Measurements from ENCODE around the gene CCDC57.

The CCDC57 gene

DNA sequence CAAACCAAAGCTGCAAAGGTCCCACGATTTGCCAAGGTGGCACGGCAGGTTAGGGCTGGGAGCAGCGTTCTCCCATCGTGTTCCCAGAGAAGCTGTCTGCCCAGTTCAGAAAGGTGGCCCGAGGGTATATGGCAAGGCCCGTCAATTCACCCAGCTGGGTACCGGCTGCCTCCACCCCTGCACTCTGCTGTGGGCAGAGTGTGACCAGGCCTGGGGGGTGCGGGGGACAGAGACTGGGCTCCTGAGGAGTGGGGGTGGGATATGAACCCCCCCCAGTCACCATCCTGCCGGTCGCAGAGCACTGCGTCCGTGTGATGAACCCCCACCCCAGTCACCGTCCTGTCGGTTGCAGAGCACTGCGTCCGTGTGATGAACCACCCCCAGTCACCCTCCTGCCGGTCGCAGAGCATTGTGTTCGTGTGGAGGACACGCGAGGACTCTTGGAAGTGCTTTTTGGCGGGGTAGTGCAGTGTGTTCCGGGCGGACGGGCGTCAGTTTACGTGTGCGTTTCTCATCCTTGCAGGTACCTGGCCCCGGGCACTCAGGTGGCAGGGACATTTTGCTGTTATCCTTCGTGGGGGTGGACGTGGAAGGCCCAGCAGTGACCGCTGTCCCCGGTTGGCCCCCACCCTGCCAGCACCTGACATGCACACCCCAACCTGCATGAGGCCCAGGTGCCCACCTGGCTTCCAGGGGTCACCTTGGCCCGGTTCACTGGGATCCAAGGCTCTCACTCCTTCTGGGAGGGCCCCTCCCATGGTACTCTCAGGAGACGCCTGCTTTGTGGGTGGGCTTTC lies 111.9 kb downstream of the CCDC57 start:
- Histone ChIP-seq H3K36me3 (ENCODE audit: control insufficient read depth, low read depth, low read length) (peaks cover 5% of the 10 kb centered on the region), H3K4me3 (ENCODE audit: low read length) (no peak overlapping the region), H3K27me3 (ENCODE audit: control insufficient read depth, insufficient read depth, low read length) (no peaks in the 10 kb centered on the region), H3K27ac (ENCODE audit: low read length) (no peak overlapping the region), H3K4me1 (ENCODE audit: control insufficient read depth, low read depth, low read length) (peaks cover 28% of the 10 kb centered on the region), H3K9ac (ENCODE audit: low read length) (no peak overlapping the region), H3K9me3 (ENCODE audit: control insufficient read depth, low read depth, low read length) (no peaks in the 10 kb centered on the region)

DNA sequence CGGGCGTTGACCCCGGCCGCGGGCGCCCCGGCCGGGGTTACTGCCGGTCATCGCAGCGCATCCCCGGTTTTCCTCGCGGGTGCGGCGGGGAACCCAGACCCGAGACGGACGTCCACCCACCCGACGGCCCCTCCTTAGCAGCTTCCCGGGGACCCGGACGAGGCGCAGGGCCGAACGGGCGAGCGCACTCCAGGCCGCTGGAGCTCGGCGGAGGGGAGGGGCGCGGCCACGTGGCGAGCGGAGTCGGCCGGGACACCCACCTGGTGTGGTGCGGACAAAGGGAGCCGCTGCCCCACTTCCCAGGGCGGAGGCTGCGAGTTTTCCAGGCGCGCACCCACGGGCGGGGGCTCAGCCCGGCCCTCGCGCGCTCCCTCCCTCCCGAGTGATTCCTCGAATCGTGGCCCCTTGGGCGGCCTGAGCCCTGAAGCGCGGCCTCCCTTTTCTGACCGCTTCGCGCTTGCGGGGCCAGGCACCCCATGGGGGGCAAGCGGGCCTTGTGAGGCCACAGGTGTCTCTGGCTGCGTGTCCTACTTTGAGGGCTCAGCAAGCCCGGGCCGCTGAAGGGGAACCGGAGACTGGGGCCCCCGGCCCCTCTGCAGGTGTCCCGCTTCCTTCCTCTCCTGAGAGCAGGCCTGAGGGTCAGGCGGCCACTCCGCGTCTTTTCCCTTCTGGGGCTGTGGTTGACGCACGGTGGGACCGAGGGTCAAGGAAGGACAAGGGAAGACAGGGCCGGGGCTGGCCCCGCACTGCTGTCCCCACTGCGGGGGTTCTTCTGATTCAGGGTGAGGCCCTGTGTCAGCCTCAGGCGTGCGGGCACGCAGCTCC lies 113.5 kb downstream of the CCDC57 start:
- Histone ChIP-seq H3K4me1 (ENCODE audit: control insufficient read depth, low read depth, low read length) (peaks cover 27% of the 10 kb centered on the region), H3K27ac (ENCODE audit: low read length) (peak overlapping the region; percentile 80), H3K36me3 (ENCODE audit: control insufficient read depth, low read depth, low read length) (peaks cover 17% of the 10 kb centered on the region)

DNA sequence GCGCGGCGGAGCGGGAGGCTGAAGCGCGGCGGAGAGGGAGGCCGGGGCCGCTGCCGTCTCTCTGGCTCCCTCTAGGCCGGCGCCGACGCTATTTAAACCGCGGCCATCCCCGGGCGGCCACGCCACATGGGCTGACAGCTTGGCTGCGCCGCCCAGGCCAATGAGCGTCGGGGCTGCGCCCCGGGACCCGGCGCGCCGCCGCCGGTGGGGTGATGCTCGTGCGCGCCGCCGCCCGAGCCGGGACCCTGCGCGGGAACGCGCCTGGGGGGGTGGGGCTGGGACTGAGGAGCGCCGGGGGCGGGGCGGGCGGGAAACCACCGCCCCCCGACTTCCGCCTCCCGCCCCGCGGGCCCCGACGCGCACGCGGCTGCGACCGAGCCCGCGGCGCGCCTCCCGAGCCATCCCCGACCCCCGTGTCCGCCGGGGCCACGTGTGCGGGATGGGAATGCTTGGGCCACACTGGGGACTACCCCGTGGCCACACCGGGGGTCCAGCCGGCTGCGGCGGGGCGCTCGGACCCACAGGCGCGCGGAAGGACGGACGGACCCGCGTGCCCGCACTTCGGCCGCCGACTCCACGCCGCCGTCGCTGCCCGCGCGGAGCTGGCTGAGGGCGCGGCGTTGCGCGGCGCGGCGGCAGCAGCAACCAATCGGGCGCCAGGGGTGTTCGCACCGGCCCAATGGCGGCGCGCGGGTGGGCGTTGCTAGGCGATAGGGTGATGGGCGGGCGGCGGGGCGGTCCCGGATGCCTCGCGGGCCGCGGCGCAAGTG lies 114.3 kb downstream of the CCDC57 start, which contains the start of gene FASN:
Gene FASN (minus strand): TSS at position 68 of the 770 bp plus-strand sequence. CDS start 1,791 bp downstream, outside the sequence.
- H3K4me1 ChIP-seq (ENCODE audit: control insufficient read depth, low read depth, low read length) = peaks cover 19% of the 10 kb centered on the region
- H3K9me3 ChIP-seq (ENCODE audit: control insufficient read depth, low read depth, low read length) = no peaks in the 10 kb centered on the region
- peaks cover 23% of the 10 kb centered on the region for H3K36me3 ChIP-seq (ENCODE audit: control insufficient read depth, low read depth, low read length)
- H3K4me3 ChIP-seq (ENCODE audit: low read length) = peak within 1 kb of the TSS; percentile 75
- H3K27ac ChIP-seq (ENCODE audit: low read length) = peak within 1 kb of the TSS; percentile 80
- peak within 1 kb of the TSS; percentile 90 for H3K9ac ChIP-seq (ENCODE audit: low read length)
- no peaks in the 10 kb centered on the region for H3K27me3 ChIP-seq (ENCODE audit: control insufficient read depth, insufficient read depth, low read length)

More for the DNA sequence above, 113.5 kb downstream of the CCDC57 start:
- Histone ChIP-seq H3K27me3 (ENCODE audit: control insufficient read depth, insufficient read depth, low read length) (no peaks in the 10 kb centered on the region), H3K4me3 (ENCODE audit: low read length) (peak overlapping the region; percentile 70), H3K9ac (ENCODE audit: low read length) (peak overlapping the region; percentile 90), H3K9me3 (ENCODE audit: control insufficient read depth, low read depth, low read length) (no peaks in the 10 kb centered on the region)

DNA sequence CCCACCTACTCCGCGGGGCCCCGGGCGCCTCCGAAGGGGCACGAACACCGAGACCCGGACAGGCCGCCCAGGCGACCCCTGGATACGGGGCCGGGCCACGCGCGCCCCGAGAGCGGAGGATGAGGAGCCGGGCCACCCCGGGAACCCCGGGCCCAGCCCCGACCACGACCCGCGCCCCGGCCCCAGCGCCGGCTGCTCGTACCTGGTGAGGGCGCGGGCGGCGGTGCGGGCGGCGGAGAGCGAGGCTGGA lies 114.8 kb downstream of the CCDC57 start:
- Histone ChIP-seq H3K27ac (ENCODE audit: low read length) (no peak overlapping the region), H3K4me3 (ENCODE audit: low read length) (peak overlapping the region; percentile 75), H3K4me1 (ENCODE audit: control insufficient read depth, low read depth, low read length) (peaks cover 14% of the 10 kb centered on the region), H3K36me3 (ENCODE audit: control insufficient read depth, low read depth, low read length) (peaks cover 27% of the 10 kb centered on the region), H3K27me3 (ENCODE audit: control insufficient read depth, insufficient read depth, low read length) (no peaks in the 10 kb centered on the region), H3K9ac (ENCODE audit: low read length) (peak overlapping the region; percentile 68), H3K9me3 (ENCODE audit: control insufficient read depth, low read depth, low read length) (no peaks in the 10 kb centered on the region)

DNA sequence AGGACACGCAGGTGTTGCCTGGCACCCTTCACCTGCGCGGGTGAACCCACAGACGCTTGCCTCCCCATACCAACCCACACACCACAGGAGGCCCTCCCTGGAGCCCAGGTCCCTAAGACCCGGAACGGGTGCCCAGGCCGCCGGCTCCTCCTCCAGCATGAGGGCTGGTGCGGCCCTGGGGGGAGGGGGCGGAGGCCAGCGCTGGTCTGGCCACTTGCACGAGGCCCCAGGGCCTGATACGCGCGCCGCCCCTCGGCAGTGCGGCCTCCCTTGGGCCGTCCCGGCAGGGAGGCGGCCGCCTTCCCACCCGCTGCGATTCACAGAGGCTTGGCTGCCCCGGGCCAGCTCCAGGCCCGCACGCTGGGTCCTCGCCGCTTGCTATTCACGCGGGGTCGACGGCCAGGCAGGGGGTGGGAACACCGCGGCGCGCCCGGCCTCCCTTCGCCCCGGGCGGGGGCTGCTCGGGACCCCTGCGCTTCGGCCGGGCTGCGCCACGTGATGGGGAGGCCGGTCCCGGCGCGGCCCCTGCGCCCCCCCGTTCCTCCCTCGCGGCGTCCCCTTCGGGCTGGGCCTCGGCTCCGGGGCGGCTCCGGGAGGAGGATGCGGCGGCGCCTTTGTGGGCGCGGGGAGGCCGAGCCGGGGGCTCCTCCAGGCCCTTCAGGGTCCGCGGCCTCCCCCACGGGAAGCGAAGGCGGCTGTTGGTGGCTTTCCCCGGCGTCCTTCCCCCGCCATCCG lies 115.3 kb downstream of the CCDC57 start:
- Histone ChIP-seq H3K4me1 (ENCODE audit: control insufficient read depth, low read depth, low read length) (peaks cover 10% of the 10 kb centered on the region), H3K27ac (ENCODE audit: low read length) (no peak overlapping the region), H3K9ac (ENCODE audit: low read length) (peak overlapping the region; percentile 68), H3K9me3 (ENCODE audit: control insufficient read depth, low read depth, low read length) (no peaks in the 10 kb centered on the region), H3K4me3 (ENCODE audit: low read length) (peak overlapping the region; percentile 75), H3K27me3 (ENCODE audit: control insufficient read depth, insufficient read depth, low read length) (no peaks in the 10 kb centered on the region), H3K36me3 (ENCODE audit: control insufficient read depth, low read depth, low read length) (peaks cover 31% of the 10 kb centered on the region)

- peaks cover 37% of the 10 kb centered on the region for H3K36me3 ChIP-seq (ENCODE audit: control insufficient read depth, low read depth, low read length)
- peak overlapping the region; percentile 75 for H3K4me3 ChIP-seq (ENCODE audit: low read length)
- peaks cover 7% of the 10 kb centered on the region for H3K4me1 ChIP-seq (ENCODE audit: control insufficient read depth, low read depth, low read length)
- H3K27ac ChIP-seq (ENCODE audit: low read length) = no peak overlapping the region
- peak overlapping the region; percentile 68 for H3K9ac ChIP-seq (ENCODE audit: low read length)
- no peaks in the 10 kb centered on the region for H3K27me3 ChIP-seq (ENCODE audit: control insufficient read depth, insufficient read depth, low read length)
- H3K9me3 ChIP-seq (ENCODE audit: control insufficient read depth, low read depth, low read length) = no peaks in the 10 kb centered on the region
Measured at GRCh38 chr17:82096709-82097183, 115.9 kb downstream of the CCDC57 start.

GRCh38 chr17:82095777-82096708 lies 116.6 kb downstream of the CCDC57 start:
- no peaks in the 10 kb centered on the region for H3K27me3 ChIP-seq (ENCODE audit: control insufficient read depth, insufficient read depth, low read length)
- H3K36me3 ChIP-seq (ENCODE audit: control insufficient read depth, low read depth, low read length) = peaks cover 44% of the 10 kb centered on the region

GRCh38 chr17:82094931-82095776 lies 117.5 kb downstream of the CCDC57 start:
- no peaks in the 10 kb centered on the region for H3K27me3 ChIP-seq (ENCODE audit: control insufficient read depth, insufficient read depth, low read length)
- H3K36me3 ChIP-seq (ENCODE audit: control insufficient read depth, low read depth, low read length) = peaks cover 52% of the 10 kb centered on the region
- H3K4me1 ChIP-seq (ENCODE audit: control insufficient read depth, low read depth, low read length) = peaks cover 7% of the 10 kb centered on the region
- no peak overlapping the region for H3K27ac ChIP-seq (ENCODE audit: low read length)
- H3K9ac ChIP-seq (ENCODE audit: low read length) = no peak overlapping the region
- no peak overlapping the region for H3K4me3 ChIP-seq (ENCODE audit: low read length)
- no peaks in the 10 kb centered on the region for H3K9me3 ChIP-seq (ENCODE audit: control insufficient read depth, low read depth, low read length)

More at GRCh38 chr17:82095777-82096708, 116.6 kb downstream of the CCDC57 start:
- Histone ChIP-seq H3K4me3 (ENCODE audit: low read length) (peak overlapping the region; percentile 75), H3K9me3 (ENCODE audit: control insufficient read depth, low read depth, low read length) (no peaks in the 10 kb centered on the region), H3K4me1 (ENCODE audit: control insufficient read depth, low read depth, low read length) (peaks cover 7% of the 10 kb centered on the region), H3K9ac (ENCODE audit: low read length) (no peak overlapping the region), H3K27ac (ENCODE audit: low read length) (no peak overlapping the region)

DNA sequence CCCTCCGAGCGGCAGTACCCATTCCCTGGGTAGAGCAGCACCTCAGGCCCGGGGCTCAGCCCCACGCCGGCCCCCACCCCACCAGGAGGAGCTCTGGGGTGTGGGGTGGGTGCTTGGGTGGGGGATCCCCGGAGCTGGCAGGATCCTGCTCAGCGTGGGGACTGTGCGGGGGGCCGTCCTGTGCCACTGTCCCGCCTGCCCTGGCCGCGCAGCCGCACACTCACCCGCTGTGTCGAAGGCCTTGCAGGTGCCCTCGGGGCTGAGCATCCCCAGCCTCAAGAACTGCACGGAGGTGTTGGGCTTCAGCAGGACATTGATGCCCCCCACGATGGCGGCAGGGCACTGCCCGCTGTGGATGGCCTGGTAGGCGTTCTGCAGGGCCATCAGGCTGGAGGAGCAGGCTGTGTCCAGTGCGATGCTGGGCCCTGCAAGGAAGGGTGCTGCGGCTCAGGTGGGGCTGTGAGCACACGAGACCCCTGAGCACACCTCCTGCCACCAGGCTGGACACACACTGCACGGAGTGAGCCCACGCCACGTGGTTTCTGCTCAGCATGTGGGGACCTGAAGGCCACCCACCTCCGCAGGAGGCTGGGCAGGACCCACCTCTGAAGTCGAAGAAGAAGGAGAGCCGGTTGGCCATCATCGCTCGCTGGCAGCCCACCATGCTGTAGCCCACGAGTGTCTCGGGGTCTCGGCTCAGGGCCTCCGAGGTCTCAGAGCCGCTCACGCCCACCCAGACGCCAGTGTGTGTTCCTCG lies 119.5 kb downstream of the CCDC57 start:
- H3K4me3 ChIP-seq (ENCODE audit: low read length) = no peak overlapping the region
- H3K27me3 ChIP-seq (ENCODE audit: control insufficient read depth, insufficient read depth, low read length) = no peaks in the 10 kb centered on the region
- H3K9ac ChIP-seq (ENCODE audit: low read length) = no peak overlapping the region
- H3K4me1 ChIP-seq (ENCODE audit: control insufficient read depth, low read depth, low read length) = no peaks in the 10 kb centered on the region
- no peaks in the 10 kb centered on the region for H3K9me3 ChIP-seq (ENCODE audit: control insufficient read depth, low read depth, low read length)
- H3K36me3 ChIP-seq (ENCODE audit: control insufficient read depth, low read depth, low read length) = peaks cover 72% of the 10 kb centered on the region
- H3K27ac ChIP-seq (ENCODE audit: low read length) = no peak overlapping the region

Measured in iPS-18a (cell line).